Measurements from ENCODE around the gene HCFC1R1.

The HCFC1R1 gene

GRCh38 chr16:3017344-3017743 is 6.4 kb downstream of the HCFC1R1 start:
- no peak for DNase-seq

- DNase-seq: no peak
Measured at GRCh38 chr16:3015865-3016521, 7.7 kb downstream of the HCFC1R1 start.

DNA sequence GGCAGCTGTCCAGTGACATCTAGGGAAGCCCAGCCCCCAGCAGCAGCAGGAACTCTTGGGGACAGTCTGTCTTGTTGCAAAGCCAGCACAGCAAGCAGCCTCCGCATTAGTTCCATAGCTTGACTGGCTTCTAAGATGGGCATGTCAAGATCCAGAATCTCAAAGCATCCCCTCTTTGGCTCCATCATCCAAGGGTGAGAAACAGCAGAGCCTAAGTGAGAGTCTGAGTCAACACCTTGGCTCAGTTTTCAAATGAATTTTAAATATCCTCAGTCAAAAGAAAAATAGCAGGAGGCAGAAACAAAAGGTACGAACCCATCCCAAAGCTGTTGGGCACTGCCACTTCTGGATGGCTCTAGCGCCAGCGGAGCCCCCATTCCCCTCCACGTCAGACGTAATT is 8.8 kb downstream of the HCFC1R1 start:
- DNase-seq: no peak

GRCh38 chr16:3013998-3014690 is 9.6 kb downstream of the HCFC1R1 start:
- no peak for DNase-seq

GRCh38 chr16:3013491-3013951 is 10.2 kb downstream of the HCFC1R1 start:
- DNase-seq: no peak

GRCh38 chr16:3012828-3013420 is 10.8 kb downstream of the HCFC1R1 start, which contains the start of gene CLDN9:
Gene CLDN9 (plus strand): TSS chr16:3012923. CDS start chr16:3013363, 440 bp downstream.
- no peak for DNase-seq

DNA sequence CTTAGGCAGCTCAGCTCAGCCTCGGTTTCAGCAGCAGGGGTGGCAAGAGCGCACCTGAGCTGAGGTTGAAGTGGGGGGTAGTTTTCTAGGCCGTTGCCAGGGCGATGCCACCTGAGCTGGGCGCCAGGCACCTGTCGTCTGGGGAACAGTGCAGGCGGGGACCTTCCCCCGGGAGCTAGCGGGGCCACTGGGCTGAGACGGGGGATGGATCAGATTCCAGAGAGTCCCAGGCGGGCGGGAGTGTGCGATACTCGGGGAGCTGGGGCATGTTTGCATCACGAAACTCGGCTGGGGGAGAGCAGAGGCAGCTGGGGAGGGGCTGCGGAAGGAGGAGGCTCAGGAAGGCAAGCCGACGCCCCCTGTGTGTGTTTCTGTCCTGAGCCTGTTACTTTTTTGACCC is 11.5 kb downstream of the HCFC1R1 start:
- DNase-seq: no peak

GRCh38 chr16:3010510-3010909 is 13.2 kb downstream of the HCFC1R1 start:
- DNase-seq: no peak

- DNase-seq: no peak
Measured at GRCh38 chr16:3009568-3010390, 14.0 kb downstream of the HCFC1R1 start.

DNA sequence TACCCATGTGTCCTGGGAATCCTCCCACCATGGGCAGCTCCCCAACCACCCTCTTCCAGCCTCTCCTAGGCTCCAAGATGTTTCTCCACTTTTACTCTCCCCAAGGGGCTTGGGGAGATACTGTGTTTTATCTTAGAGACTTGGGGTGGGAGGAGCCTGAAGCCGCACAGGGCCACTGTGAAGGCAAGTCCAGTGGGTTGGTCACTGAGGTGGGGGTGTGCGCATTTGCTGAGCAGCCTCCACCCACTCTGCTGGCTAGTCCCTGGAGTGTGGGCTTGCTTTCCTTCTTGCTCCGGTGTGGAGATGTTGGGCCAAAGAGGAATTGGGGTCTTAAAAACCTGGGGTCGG is 15.1 kb downstream of the HCFC1R1 start:
- no peak for DNase-seq

GRCh38 chr16:3007957-3008689 is 15.6 kb downstream of the HCFC1R1 start:
- no peak for DNase-seq

DNA sequence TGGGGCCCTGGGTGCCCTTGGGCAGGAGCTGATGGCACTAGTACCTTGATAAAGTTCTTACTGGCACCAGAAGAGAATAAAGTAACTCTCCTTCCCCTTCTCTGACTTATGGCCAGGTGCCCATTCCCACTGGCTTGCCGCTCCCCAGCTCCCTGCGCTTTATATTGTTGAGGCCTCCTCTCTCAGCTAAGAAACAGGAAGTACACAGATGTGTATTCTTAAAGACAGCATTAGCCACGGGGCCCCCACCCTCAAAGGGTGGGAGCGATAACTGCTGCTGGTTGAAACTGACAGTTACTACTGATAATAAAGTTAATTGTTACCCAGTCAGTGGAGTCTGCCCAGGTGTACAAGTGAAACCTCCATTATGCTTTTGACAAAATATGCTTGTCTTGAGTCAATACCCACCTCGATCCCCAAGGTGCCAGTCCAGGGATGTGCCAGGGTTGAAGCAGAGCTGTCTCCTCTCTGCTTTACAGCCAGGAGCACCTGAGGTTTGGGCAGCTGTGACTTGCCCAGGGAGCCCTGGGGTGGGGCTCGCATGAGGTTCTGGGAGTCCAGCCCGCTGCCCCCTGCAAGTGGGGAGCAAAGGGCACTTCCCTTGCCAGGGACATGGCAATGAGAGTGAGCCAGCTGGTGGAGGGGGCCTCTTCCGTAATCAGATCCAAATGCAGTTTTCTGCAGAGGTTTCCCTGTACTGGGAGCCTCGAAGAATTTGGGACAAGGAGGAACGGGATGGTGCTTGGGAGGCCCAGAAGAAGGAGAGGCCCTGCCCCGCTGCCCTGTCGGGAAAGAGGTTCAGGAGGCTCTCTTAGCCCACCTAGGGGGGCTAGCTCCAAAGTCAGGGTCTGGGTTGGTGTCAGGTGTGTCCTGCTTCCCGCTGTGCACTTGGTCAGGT is 16.4 kb downstream of the HCFC1R1 start:
- DNase-seq: no peak

DNA sequence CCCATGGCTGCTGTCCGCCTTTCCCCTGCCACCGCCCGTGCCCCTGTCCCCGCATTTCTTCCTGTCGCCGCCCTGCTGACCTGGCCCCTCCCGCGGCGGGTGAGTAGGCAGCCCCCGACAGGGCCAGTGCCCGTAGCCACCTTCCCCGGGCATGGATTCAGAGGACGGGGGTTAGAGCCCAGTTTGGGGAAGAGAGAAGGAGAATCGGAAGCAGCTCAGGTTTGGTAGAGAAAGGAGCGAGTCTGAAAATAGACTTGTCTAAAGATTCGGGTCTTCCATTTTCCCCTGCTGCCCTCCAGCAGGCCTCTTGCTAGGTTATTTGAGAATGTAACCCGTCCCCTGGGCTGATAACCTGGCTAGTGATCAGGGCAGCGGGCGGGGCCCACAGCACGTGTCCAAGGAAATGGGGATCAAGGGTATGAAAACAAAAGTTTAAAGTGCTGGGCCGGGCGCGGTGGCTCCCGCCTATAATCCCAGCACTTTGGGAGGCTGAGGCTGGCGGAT is 18.9 kb downstream of the HCFC1R1 start:
- DNase-seq: no peak

- no peak for DNase-seq
Measured at GRCh38 chr16:3004319-3004718, 19.4 kb downstream of the HCFC1R1 start.

GRCh38 chr16:3003582-3004270 is 20.0 kb downstream of the HCFC1R1 start:
- DNase-seq: peak; percentile 95

- DNase-seq: no peak
Measured at GRCh38 chr16:3001316-3001715, 22.4 kb downstream of the HCFC1R1 start.

GRCh38 chr16:3000540-3000939 is 23.2 kb downstream of the HCFC1R1 start:
- DNase-seq: no peak

GRCh38 chr16:2999929-3000328 is 23.8 kb downstream of the HCFC1R1 start:
- no peak for DNase-seq

GRCh38 chr16:2996298-2996697 is 27.4 kb downstream of the HCFC1R1 start:
- no peak for DNase-seq

DNA sequence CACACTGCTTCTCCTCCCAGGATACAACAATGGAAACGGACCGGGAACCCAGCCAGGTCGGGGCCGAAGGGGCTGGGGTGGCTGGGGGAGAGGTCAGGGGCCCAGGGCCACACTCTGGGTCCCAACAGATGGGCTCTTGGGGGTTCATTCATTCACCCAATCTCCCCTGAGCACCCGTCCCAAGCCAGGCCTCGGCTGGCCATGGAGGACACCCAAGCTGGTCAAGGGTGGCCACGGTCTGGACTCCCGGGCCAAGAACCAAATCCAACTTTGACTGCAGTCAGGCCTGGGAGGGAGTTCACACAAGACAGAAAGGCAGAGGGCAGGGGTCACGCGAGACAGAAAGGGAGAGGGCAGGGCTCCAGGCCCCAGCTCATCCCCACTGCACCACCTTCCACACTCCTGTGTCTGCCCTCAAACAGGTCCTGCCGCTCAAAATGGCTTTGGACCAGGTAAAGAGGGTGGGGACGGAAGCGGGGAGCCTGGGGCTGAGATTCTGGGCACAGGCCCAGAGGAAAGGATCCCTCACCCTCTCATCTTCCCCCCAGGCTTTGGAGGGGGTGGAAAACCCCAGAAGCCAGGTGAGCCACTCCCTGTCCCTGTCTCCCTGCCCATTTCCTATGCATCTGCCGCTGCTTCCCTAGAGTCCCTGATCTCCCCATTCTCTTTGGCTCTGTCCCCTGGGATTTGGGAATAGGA is 31.2 kb downstream of the HCFC1R1 start:
- DNase-seq: no peak
